Spleen (tissue), 11 donors: ENCODE data around the gene ACY1. TPM values are rescaled to one million over a fixed set of nuclear protein-coding genes. Genes with fewer than 3 reads are reported as not detected.
"Not testable (repeated sequence)": the region's sequence is repeated elsewhere in the genome, so short reads cannot be mapped to it uniquely, and the experiment has no call there.

ENCODE experiments used
- DNase-seq: peaks from one replicate; pipeline ENCODE4 v3.0.0-alpha.2; 2020
- H3K27ac ChIP-seq, 8 donors: fragments of 200-600 bp; sonication (generic) in 7 of 8; 1 replicate in 4 of 8; 2 replicates in 4 of 8; pipeline versions ENCODE4 v1.5.0 to v1.8.0; 2016 to 2021; ENCODE audit warnings: inconsistent platforms in 4 of 8, mild to moderate bottlenecking in 4 of 8, moderate library complexity in 1 of 8
- H3K27me3 ChIP-seq, 7 donors: fragments of 200-600 bp; sonication (generic) in 6 of 7; replicated peaks in 1 of 7; 1 replicate in 4 of 7; 2 replicates in 3 of 7; pipeline versions ENCODE4 v1.5.0 to v1.8.0; 2016 to 2021; ENCODE audit warnings: inconsistent platforms in 3 of 7, mild to moderate bottlenecking in 1 of 7
- H3K36me3 ChIP-seq, 6 donors: fragments of 200-600 bp; sonication (generic) in 5 of 6; 1 replicate in 4 of 6; 2 replicates in 2 of 6; pipeline versions ENCODE4 v1.5.0 to v1.8.0; 2016 to 2021; ENCODE audit warnings: inconsistent platforms in 2 of 6
- H3K4me1 ChIP-seq, 6 donors: fragments of 200-600 bp; sonication (generic) in 5 of 6; 1 replicate in 3 of 6; 2 replicates in 3 of 6; pipeline versions ENCODE4 v1.5.0 to v1.8.0; 2016 to 2021; ENCODE audit warnings: inconsistent platforms in 3 of 6
- H3K4me3 ChIP-seq, 8 donors: fragments of 200-600 bp; sonication (generic) in 7 of 8; 1 replicate in 4 of 8; 2 replicates in 4 of 8; pipeline versions ENCODE4 v1.5.0 to v1.8.0; 2016 to 2021; ENCODE audit warnings: inconsistent platforms in 4 of 8, mild to moderate bottlenecking in 4 of 8, moderate library complexity in 2 of 8
- H3K9me3 ChIP-seq, 8 donors: fragments of 200-600 bp; sonication (generic) in 7 of 8; 1 replicate in 4 of 8; 2 replicates in 4 of 8; pipeline versions ENCODE4 v1.5.0 to v1.8.0; 2016 to 2021; ENCODE audit warnings: inconsistent platforms in 4 of 8
- POLR2A ChIP-seq, 3 donors: fragments of 450-650 bp; IDR thresholded peaks; one replicate each; pipeline ENCODE4 v1.5.1; 2017; ENCODE audit warnings: antibody characterized with exemption in 3 of 3, mild to moderate bottlenecking in 1 of 3
- POLR2AphosphoS5 ChIP-seq, 3 donors: sonication (generic); formaldehyde crosslinking; IDR thresholded peaks; one replicate each; pipeline ENCODE4 v1.5.1; 2017; ENCODE audit warnings: antibody characterized with exemption in 3 of 3
- WGBS, 5 donors: extraction: QIAGEN DNeasy Blood & Tissue Kit in 3 of 5; methylation state at CpG; one replicate each; pipeline versions ENCODE4 v1.1.5 to v1.1.7; 2013 to 2018; 5-methylcytosine and 5-hydroxymethylcytosine counted together
- intact Hi-C: fragments of 100-400 bp; cut with DNase I; formaldehyde crosslinking; loops from one replicate; pipeline ENCODE4 v1.15.0; 2023; ENCODE audit warnings: low total_unique reads
- polyA plus RNA-seq, 3 donors: library from polyadenylated mRNA; stranded (reverse); fragments of 200-250 nt; gene quantifications; one replicate each; pipeline ENCODE4 v1.2.1, GENCODE V29; 2013
- total RNA-seq, 7 donors: library from RNA; depleted of rRNA in 3 of 7; stranded (reverse); fragments of >200 nt in 3 of 7; fragmentation: NEBNext Ultra II Directional in 4 of 7; extraction: Animal tissue kit (Norgen Biotek cat#: 25700) in 4 of 7; gene quantifications; one replicate each; pipeline versions ENCODE4 v1.1.0 to v1.2.1, GENCODE V29; 2016 to 2021
- TF ChIP-seq, protein P1 (sequence below), 11 experiments: fragments of 200-600 bp in 7 of 11; fragments of 450-650 bp in 4 of 11; sonication (generic) in 4 of 11; IDR thresholded peaks in 8 of 11; conservative IDR thresholded peaks in 3 of 11; 1 replicate in 7 of 11; 2 replicates in 4 of 11; pipeline versions ENCODE4 v1.4.0 to v1.8.0; 2016 to 2021; ENCODE audit warnings: antibody characterized with exemption in 11 of 11, inconsistent platforms in 4 of 11, mild to moderate bottlenecking in 1 of 11
- donor health status: healthy with polysubstance abuse.
- donor health status: DM: no; HTN: no; CAD: no; lungs with moderate emphysema.
- donor health status: DM: no; HTN: no; CAD: no.
- donor health status: Bipolar disorder and iron deficiency.
- donor health status: healthy.
- donor health status: DM: no; HTN: no; CAD: no.
- donor health status: DM: yes; HTN: yes; CAD: no.

The ACY1 gene
- total and polyA plus RNA-seq, 10 donors = 16.7 to 31.1 (median 28.2) TPM

- H3K27ac ChIP-seq = no peak overlapping the region
- no peaks in the 10 kb centered on the region for H3K36me3 ChIP-seq
- DNase-seq = no peak
- H3K9me3 ChIP-seq = no peaks in the 10 kb centered on the region
- intact Hi-C loops = no loop called here
- H3K4me3 ChIP-seq = no peak overlapping the region
- no peaks in the 10 kb centered on the region for H3K27me3 ChIP-seq
- no peak for TF ChIP-seq POLR2A (IDR thresholded peaks at IDR 0.05)
- TF ChIP-seq, protein P1, sequence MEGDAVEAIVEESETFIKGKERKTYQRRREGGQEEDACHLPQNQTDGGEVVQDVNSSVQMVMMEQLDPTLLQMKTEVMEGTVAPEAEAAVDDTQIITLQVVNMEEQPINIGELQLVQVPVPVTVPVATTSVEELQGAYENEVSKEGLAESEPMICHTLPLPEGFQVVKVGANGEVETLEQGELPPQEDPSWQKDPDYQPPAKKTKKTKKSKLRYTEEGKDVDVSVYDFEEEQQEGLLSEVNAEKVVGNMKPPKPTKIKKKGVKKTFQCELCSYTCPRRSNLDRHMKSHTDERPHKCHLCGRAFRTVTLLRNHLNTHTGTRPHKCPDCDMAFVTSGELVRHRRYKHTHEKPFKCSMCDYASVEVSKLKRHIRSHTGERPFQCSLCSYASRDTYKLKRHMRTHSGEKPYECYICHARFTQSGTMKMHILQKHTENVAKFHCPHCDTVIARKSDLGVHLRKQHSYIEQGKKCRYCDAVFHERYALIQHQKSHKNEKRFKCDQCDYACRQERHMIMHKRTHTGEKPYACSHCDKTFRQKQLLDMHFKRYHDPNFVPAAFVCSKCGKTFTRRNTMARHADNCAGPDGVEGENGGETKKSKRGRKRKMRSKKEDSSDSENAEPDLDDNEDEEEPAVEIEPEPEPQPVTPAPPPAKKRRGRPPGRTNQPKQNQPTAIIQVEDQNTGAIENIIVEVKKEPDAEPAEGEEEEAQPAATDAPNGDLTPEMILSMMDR (IDR thresholded peaks at IDR 0.05 in 8 of 11, conservative IDR thresholded peaks at IDR 0.05 in 3 of 11) = no peak
- TF ChIP-seq POLR2AphosphoS5 (IDR thresholded peaks at IDR 0.05) = no peak
- WGBS, 5 donors = 85 to 93% (median 91%) methylated on average over 9 to 11 of the region's 11 CpGs
- H3K4me1 ChIP-seq = peaks cover 0 to 18% (median 8%) of the 10 kb centered on the region in 6 donors
Measured at GRCh38 chr3:52032702-52033408, 49.5 kb downstream of the ACY1 start.

GRCh38 chr3:52033748-52034147 lies 50.4 kb downstream of the ACY1 start:
- WGBS, 5 donors = 77 to 98% (median 96%) methylated on average over 6 of the region's 6 CpGs
- H3K27me3 ChIP-seq, DNase-seq, H3K27ac ChIP-seq, H3K36me3 ChIP-seq, H3K9me3 ChIP-seq, H3K4me3 ChIP-seq, intact Hi-C loops: not testable (repeated sequence)
- peaks cover 0 to 12% (median 4%) of the 10 kb centered on the region in 6 donors for H3K4me1 ChIP-seq

- intact Hi-C loops = no loop called here
- H3K36me3 ChIP-seq = no peaks in the 10 kb centered on the region
- no peaks in the 10 kb centered on the region for H3K9me3 ChIP-seq
- no peaks in the 10 kb centered on the region for H3K27me3 ChIP-seq
- WGBS, 5 donors = 83 to 97% (median 92%) methylated on average over 5 of the region's 5 CpGs
- no peak overlapping the region for H3K27ac ChIP-seq
- peaks cover 0 to 7% (median 1%) of the 10 kb centered on the region in 6 donors for H3K4me1 ChIP-seq
- no peak overlapping the region for H3K4me3 ChIP-seq
- no peak for DNase-seq
- TF ChIP-seq, protein P1 (IDR thresholded peaks at IDR 0.05 in 8 of 11, conservative IDR thresholded peaks at IDR 0.05 in 3 of 11) = no peak
- TF ChIP-seq POLR2AphosphoS5 (IDR thresholded peaks at IDR 0.05) (no peak), POLR2A (IDR thresholded peaks at IDR 0.05) (no peak)
Measured at GRCh38 chr3:52034212-52034611, 50.9 kb downstream of the ACY1 start.

GRCh38 chr3:52034651-52035050 lies 51.3 kb downstream of the ACY1 start:
- Histone ChIP-seq H3K36me3 (no peaks in the 10 kb centered on the region), H3K4me3 (no peak overlapping the region), H3K27me3 (no peaks in the 10 kb centered on the region), H3K9me3 (no peaks in the 10 kb centered on the region), H3K27ac (no peak overlapping the region), H3K4me1 (peaks cover 0 to 6% (median 0%) of the 10 kb centered on the region in 6 donors)
- TF ChIP-seq, protein P1 (IDR thresholded peaks at IDR 0.05 in 8 of 11, conservative IDR thresholded peaks at IDR 0.05 in 3 of 11) = no peak
- TF ChIP-seq POLR2AphosphoS5 (IDR thresholded peaks at IDR 0.05) (no peak), POLR2A (IDR thresholded peaks at IDR 0.05) (no peak)
- DNase-seq = no peak
- WGBS, 5 donors = 82 to 96% (median 91%) methylated on average over 3 of the region's 3 CpGs
- intact Hi-C loops = no loop called here
